ENCODE measurements around the gene KSR1. TPM values are rescaled to one million over a fixed set of nuclear protein-coding genes. Genes with fewer than 3 reads are reported as not detected.
"Not testable (repeated sequence)": the region's sequence is repeated elsewhere in the genome, so short reads cannot be mapped to it uniquely, and the experiment has no call there.

KSR1 gene
- total RNA-seq, 2 donors from 2014 or later, result 36.7 to 46.7 TPM

- Mint-ChIP-seq H3K36me3 (ENCODE audit: low read depth) (no peaks in the 10 kb centered on the region), H3K4me1 (peaks cover 43% of the 10 kb centered on the region), H3K27ac (peak overlapping the region; percentile 14), H3K27me3 (no peaks in the 10 kb centered on the region), H3K4me3 (no peak overlapping the region)
- no peaks in the 10 kb centered on the region for H3K9me3 ChIP-seq (ENCODE audit: control insufficient read depth, low read length, poor library complexity, severe bottlenecking)
- DNase-seq, result no peak
- no peak for ATAC-seq
Observed at GRCh38 chr17:27462149-27462548, 5.9 kb downstream of the KSR1 start.

GRCh38 chr17:27462714-27463113 is 6.5 kb downstream of the KSR1 start:
- Mint-ChIP-seq H3K36me3 (ENCODE audit: low read depth) (no peaks in the 10 kb centered on the region), H3K4me1 (peaks cover 43% of the 10 kb centered on the region), H3K27me3 (no peaks in the 10 kb centered on the region), H3K4me3 (no peak overlapping the region), H3K27ac (no peak overlapping the region)
- ATAC-seq (no peak), DNase-seq (no peak)
- H3K9me3 ChIP-seq (ENCODE audit: control insufficient read depth, low read length, poor library complexity, severe bottlenecking), result no peaks in the 10 kb centered on the region

GRCh38 chr17:27463235-27463677 is 7.0 kb downstream of the KSR1 start:
- no peak for ATAC-seq

GRCh38 chr17:27464019-27464418 is 7.8 kb downstream of the KSR1 start:
- peaks cover 41% of the 10 kb centered on the region for H3K4me1 Mint-ChIP-seq
- H3K36me3 Mint-ChIP-seq (ENCODE audit: low read depth); ATAC-seq; H3K9me3 ChIP-seq (ENCODE audit: control insufficient read depth, low read length, poor library complexity, severe bottlenecking); H3K4me3 Mint-ChIP-seq; DNase-seq; H3K27me3 Mint-ChIP-seq: not testable (repeated sequence)
- H3K27ac Mint-ChIP-seq, result peak overlapping the region; percentile 14

More at GRCh38 chr17:27463235-27463677, 7.0 kb downstream of the KSR1 start:
- Mint-ChIP-seq H3K4me3 (no peak overlapping the region), H3K36me3 (ENCODE audit: low read depth) (no peaks in the 10 kb centered on the region), H3K27ac (no peak overlapping the region), H3K27me3 (no peaks in the 10 kb centered on the region), H3K4me1 (peaks cover 40% of the 10 kb centered on the region)
- H3K9me3 ChIP-seq (ENCODE audit: control insufficient read depth, low read length, poor library complexity, severe bottlenecking), result no peaks in the 10 kb centered on the region
- no peak for DNase-seq

GRCh38 chr17:27464431-27464830 is 8.2 kb downstream of the KSR1 start:
- peak overlapping the region; percentile 14 for H3K27ac Mint-ChIP-seq
- H3K4me1 Mint-ChIP-seq, result peaks cover 45% of the 10 kb centered on the region
- H3K9me3 ChIP-seq (ENCODE audit: control insufficient read depth, low read length, poor library complexity, severe bottlenecking), result no peaks in the 10 kb centered on the region
- H3K4me3 Mint-ChIP-seq, result no peak overlapping the region
- H3K27me3 Mint-ChIP-seq, result no peaks in the 10 kb centered on the region
- ATAC-seq (no peak), DNase-seq (no peak)
- no peaks in the 10 kb centered on the region for H3K36me3 Mint-ChIP-seq (ENCODE audit: low read depth)

DNA sequence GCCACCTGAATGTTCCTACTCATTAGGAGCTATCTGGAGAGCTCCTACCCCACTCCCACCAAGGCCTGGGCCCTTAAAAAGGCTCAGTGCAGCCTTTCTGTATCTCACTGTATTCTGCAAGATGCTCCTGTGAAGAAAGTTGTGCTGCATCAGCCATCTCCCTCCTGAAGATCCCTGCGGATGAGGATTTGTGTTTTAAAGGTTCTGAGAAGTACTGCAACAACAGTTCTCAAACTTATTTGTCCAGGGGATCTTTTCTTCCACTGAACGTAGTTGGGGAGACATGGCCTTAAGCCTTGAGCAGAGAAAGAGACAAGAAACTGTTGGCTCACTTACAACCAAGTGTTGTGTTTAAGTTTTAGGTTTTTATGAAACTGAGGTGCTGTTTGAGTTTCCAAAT is 9.6 kb downstream of the KSR1 start:
- peak overlapping the region; percentile 80 for H3K4me3 Mint-ChIP-seq
- not testable (repeated sequence) for H3K9me3 ChIP-seq (ENCODE audit: control insufficient read depth, low read length, poor library complexity, severe bottlenecking); DNase-seq; ATAC-seq; H3K27me3 Mint-ChIP-seq; H3K36me3 Mint-ChIP-seq (ENCODE audit: low read depth)
- H3K4me1 Mint-ChIP-seq, result peaks cover 51% of the 10 kb centered on the region
- H3K27ac Mint-ChIP-seq, result peak overlapping the region; percentile 90

DNA sequence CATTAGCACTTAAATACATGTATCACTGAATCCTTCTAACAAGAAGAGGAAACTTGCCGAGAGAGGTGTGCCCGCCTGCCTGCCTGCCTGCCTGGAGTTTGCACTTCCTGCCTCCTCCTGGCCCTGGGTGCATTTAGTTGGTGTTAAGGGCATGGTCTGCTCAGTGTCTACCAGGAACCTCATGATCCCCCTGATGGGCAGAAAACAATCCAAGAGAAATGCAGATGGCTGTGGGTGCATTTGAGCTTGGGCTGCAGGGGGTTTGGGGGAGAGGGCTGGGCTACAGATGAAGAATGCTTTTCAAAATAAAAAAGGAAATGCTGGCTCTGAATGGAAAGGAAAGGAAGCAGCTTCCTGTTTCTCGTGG is 10.1 kb downstream of the KSR1 start:
- Mint-ChIP-seq H3K36me3 (ENCODE audit: low read depth) (no peaks in the 10 kb centered on the region), H3K27me3 (no peaks in the 10 kb centered on the region), H3K27ac (peak overlapping the region; percentile 90), H3K4me1 (peaks cover 56% of the 10 kb centered on the region), H3K4me3 (peak overlapping the region; percentile 80)
- no peaks in the 10 kb centered on the region for H3K9me3 ChIP-seq (ENCODE audit: control insufficient read depth, low read length, poor library complexity, severe bottlenecking)
- peak; percentile 61 for ATAC-seq
- DNase-seq, result no peak

- H3K36me3 Mint-ChIP-seq (ENCODE audit: low read depth), result no peaks in the 10 kb centered on the region
- H3K27me3 Mint-ChIP-seq, result no peaks in the 10 kb centered on the region
- ATAC-seq (peak; percentile 80), DNase-seq (peak in 1 of 3 donors; percentile 17)
- peak overlapping the region; percentile 80 for H3K4me3 Mint-ChIP-seq
- H3K4me1 Mint-ChIP-seq, result peaks cover 58% of the 10 kb centered on the region
- H3K9me3 ChIP-seq (ENCODE audit: control insufficient read depth, low read length, poor library complexity, severe bottlenecking), result no peaks in the 10 kb centered on the region
- peak overlapping the region; percentile 90 for H3K27ac Mint-ChIP-seq
Observed at GRCh38 chr17:27466743-27467375, 10.6 kb downstream of the KSR1 start.

GRCh38 chr17:27469256-27469655 is 13.0 kb downstream of the KSR1 start:
- peaks cover 64% of the 10 kb centered on the region for H3K4me1 Mint-ChIP-seq
- no peaks in the 10 kb centered on the region for H3K27me3 Mint-ChIP-seq
- H3K27ac Mint-ChIP-seq, result peak overlapping the region; percentile 90
- DNase-seq, result no peak
- ATAC-seq, result no peak
- peak overlapping the region; percentile 78 for H3K4me3 Mint-ChIP-seq
- no peaks in the 10 kb centered on the region for H3K36me3 Mint-ChIP-seq (ENCODE audit: low read depth)
- H3K9me3 ChIP-seq (ENCODE audit: control insufficient read depth, low read length, poor library complexity, severe bottlenecking), result no peaks in the 10 kb centered on the region

- H3K9me3 ChIP-seq (ENCODE audit: control insufficient read depth, low read length, poor library complexity, severe bottlenecking), result no peaks in the 10 kb centered on the region
- peaks cover 70% of the 10 kb centered on the region for H3K4me1 Mint-ChIP-seq
- DNase-seq, result peak; percentile 18 to 54 (median 25)
- H3K27ac Mint-ChIP-seq, result peak overlapping the region; percentile 90
- peak overlapping the region; percentile 56 for H3K4me3 Mint-ChIP-seq
- H3K27me3 Mint-ChIP-seq, result no peaks in the 10 kb centered on the region
- ATAC-seq, result peak; percentile 73
- H3K36me3 Mint-ChIP-seq (ENCODE audit: low read depth), result no peaks in the 10 kb centered on the region
Observed at GRCh38 chr17:27471321-27472269, 15.3 kb downstream of the KSR1 start.

DNA sequence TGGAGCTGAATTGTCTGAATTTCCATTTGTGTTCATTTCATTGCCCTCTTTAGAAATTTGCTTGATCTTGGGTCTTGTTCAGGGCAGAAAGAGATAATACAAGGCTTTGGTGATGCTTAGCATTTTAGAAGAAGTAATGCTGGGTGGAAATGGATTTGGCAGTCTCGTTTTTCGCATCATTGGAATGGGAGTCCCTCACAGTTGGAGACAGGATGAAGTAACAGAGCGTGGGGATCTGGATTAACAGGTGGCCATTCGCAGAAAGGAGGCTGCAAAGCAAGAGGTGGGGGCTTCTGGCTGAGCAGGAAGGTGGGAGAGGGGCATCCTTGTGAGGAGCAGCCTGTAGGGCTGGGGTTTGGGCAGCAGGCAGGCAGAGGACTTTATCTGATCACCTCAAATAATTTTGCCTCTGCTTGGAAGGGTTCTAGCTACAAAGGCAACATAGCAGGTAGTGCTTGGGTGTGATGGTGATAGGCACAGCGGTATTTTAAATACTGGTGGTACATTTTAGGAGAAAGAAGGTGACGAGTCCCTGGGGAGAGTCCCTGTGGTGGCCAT is 17.0 kb downstream of the KSR1 start:
- ATAC-seq, result no peak
- DNase-seq, result no peak

GRCh38 chr17:27473748-27474609 is 17.7 kb downstream of the KSR1 start:
- H3K9me3 ChIP-seq (ENCODE audit: control insufficient read depth, low read length, poor library complexity, severe bottlenecking), result no peaks in the 10 kb centered on the region
- peak; percentile 36 to 60 (median 36) for DNase-seq
- ATAC-seq, result peak; percentile 83
- H3K27me3 Mint-ChIP-seq, result no peaks in the 10 kb centered on the region
- H3K36me3 Mint-ChIP-seq (ENCODE audit: low read depth), result no peaks in the 10 kb centered on the region
- peak overlapping the region; percentile 90 for H3K27ac Mint-ChIP-seq
- peak overlapping the region; percentile 44 for H3K4me3 Mint-ChIP-seq
- peaks cover 60% of the 10 kb centered on the region for H3K4me1 Mint-ChIP-seq

More for the DNA sequence above, 17.0 kb downstream of the KSR1 start:
- Mint-ChIP-seq H3K27ac (peak overlapping the region; percentile 90), H3K27me3 (no peaks in the 10 kb centered on the region), H3K4me3 (peak overlapping the region; percentile 44), H3K36me3 (ENCODE audit: low read depth) (no peaks in the 10 kb centered on the region), H3K4me1 (peaks cover 63% of the 10 kb centered on the region)
- no peaks in the 10 kb centered on the region for H3K9me3 ChIP-seq (ENCODE audit: control insufficient read depth, low read length, poor library complexity, severe bottlenecking)
